ENCODE results near the gene CRNN. TPM values are rescaled to one million over a fixed set of nuclear protein-coding genes. Genes with fewer than 3 reads are reported as not detected.

The CRNN gene
- total and polyA plus RNA-seq, 4 donors: 0.22 to 0.31 TPM; not detected in 2

GRCh38 chr1:152359906-152360305, 54.2 kb downstream of the CRNN start, which contains the start of gene FLG2:
Gene FLG2, minus strand, starts transcription at chr1:152360006. Its CDS starts 1,122 bp downstream, at chr1:152358884.
- Histone ChIP-seq H3K4me1 (ENCODE audit: control insufficient read depth in 5 of 5, insufficient read depth in 5 of 5, low read length in 5 of 5) (no peaks in the 10 kb centered on the region), H3K9ac (ENCODE audit: insufficient read depth in 1 of 2, low read length in 2 of 2) (no peak within 1 kb of the TSS), H3K27ac (ENCODE audit: low read depth in 1 of 2, low read length in 1 of 2) (no peak within 1 kb of the TSS), H3K27me3 (ENCODE audit: control insufficient read depth in 3 of 3, insufficient read depth in 3 of 3, low read length in 2 of 3) (no peaks in the 10 kb centered on the region), H3K4me3 (no peak within 1 kb of the TSS), H3K36me3 (ENCODE audit: control insufficient read depth in 4 of 4, insufficient read depth in 4 of 4, low read length in 4 of 4) (no peaks in the 10 kb centered on the region), H3K9me3 (ENCODE audit: control insufficient read depth in 4 of 4, insufficient read depth in 3 of 4, low read length in 3 of 4) (peaks cover 0 to 6% (median 1%) of the 10 kb centered on the region in 4 donors)
- DNase-seq (no peak), ATAC-seq (ENCODE audit: insufficient read depth, low FRiP score) (no peak)
- TF ChIP-seq CTCF (IDR thresholded peaks at IDR 0.05; ENCODE audit: control extremely low read depth, extremely low read depth): no peak
- WGBS, 2 donors: 69 to 80% methylated on average over 2 of the region's 2 CpGs

Small RNA genes lying within 50 kb of the gene (small RNA-seq; reads per million reads assigned to genes)
- not detected for gene HMGN3P1 (ENCODE audit: low replicate concordance)

Other genes with a start within 250 kb of the CRNN start
- gene HRNR, start 190.1 kb downstream of the CRNN start, total RNA-seq: not detected
- under 1 TPM in 1 of 2 donors, not detected in 1; 0.02 TPM for gene HRNR, start 190.1 kb downstream of the CRNN start, polyA plus RNA-seq
- gene FLG, start 89.0 kb downstream of the CRNN start, total RNA-seq: not detected
- under 1 TPM in 1 of 2 donors, not detected in 1; 0.02 TPM for gene FLG, start 89.0 kb downstream of the CRNN start, polyA plus RNA-seq
- gene FLG2, start 54.3 kb downstream of the CRNN start, total RNA-seq: not detected
- gene FLG2, start 54.3 kb downstream of the CRNN start, polyA plus RNA-seq: not detected
- not detected for gene LCE5A, start 96.5 kb upstream of the CRNN start, total RNA-seq
- gene LCE5A, start 96.5 kb upstream of the CRNN start, polyA plus RNA-seq: under 1 TPM in 1 of 2 donors, not detected in 1; 0.07 TPM
- not detected for gene CRCT1, start 100.2 kb upstream of the CRNN start, total RNA-seq
- gene CRCT1, start 100.2 kb upstream of the CRNN start, polyA plus RNA-seq: not detected
- gene LCE3E, start 152.5 kb upstream of the CRNN start, total RNA-seq: not detected
- not detected for gene LCE3E, start 152.5 kb upstream of the CRNN start, polyA plus RNA-seq
- not detected for gene LCE3D, start 166.3 kb upstream of the CRNN start, total RNA-seq
- gene LCE3D, start 166.3 kb upstream of the CRNN start, polyA plus RNA-seq: not detected
- gene LCE3C, start 186.0 kb upstream of the CRNN start, total RNA-seq: not detected
- gene LCE3C, start 186.0 kb upstream of the CRNN start, polyA plus RNA-seq: not detected
- gene LCE3B, start 199.5 kb upstream of the CRNN start, total RNA-seq: not detected
- gene LCE3B, start 199.5 kb upstream of the CRNN start, polyA plus RNA-seq: not detected
- gene LCE3A, start 208.8 kb upstream of the CRNN start, total RNA-seq: not detected
- not detected for gene LCE3A, start 208.8 kb upstream of the CRNN start, polyA plus RNA-seq
- not detected for gene LCE2D, start 249.1 kb upstream of the CRNN start, total RNA-seq
- gene LCE2D, start 249.1 kb upstream of the CRNN start, polyA plus RNA-seq: not detected

Data from lung (tissue), 13 donors.